ENCODE results near the gene MARCKSL1.

MARCKSL1 gene

GRCh38 chr1:32353886-32354570 lies 18.0 kb upstream of the MARCKSL1 start:
- no peak for DNase-seq (ENCODE audit: insufficient read length, low spot score)
- no peak for FAIRE-seq
- no peak for TF ChIP-seq POLR2A (IDR thresholded peaks at IDR 0.05; ENCODE audit: low read depth, low read length)

GRCh38 chr1:32353431-32353830 lies 17.4 kb upstream of the MARCKSL1 start:
- FAIRE-seq = no peak
- no peak for TF ChIP-seq PAX5 (IDR thresholded peaks at IDR 0.05; ENCODE audit: insufficient read depth, low read length, severe bottlenecking)
- no peak for TF ChIP-seq SPI1 (IDR thresholded peaks at IDR 0.05; ENCODE audit: low read depth, low read length)
- no peak for TF ChIP-seq POLR2A (IDR thresholded peaks at IDR 0.05; ENCODE audit: low read depth, low read length)
- no peak for TF ChIP-seq POU2F2 (IDR thresholded peaks at IDR 0.05; ENCODE audit: low read depth, low read length)
- TF ChIP-seq POLR2AphosphoS5 (IDR thresholded peaks at IDR 0.05; ENCODE audit: low read depth, low read length) = no peak
- TF ChIP-seq TAF1 (IDR thresholded peaks at IDR 0.05; ENCODE audit: low read depth, low read length) = no peak
- no peak for DNase-seq (ENCODE audit: insufficient read length, low spot score)

DNA sequence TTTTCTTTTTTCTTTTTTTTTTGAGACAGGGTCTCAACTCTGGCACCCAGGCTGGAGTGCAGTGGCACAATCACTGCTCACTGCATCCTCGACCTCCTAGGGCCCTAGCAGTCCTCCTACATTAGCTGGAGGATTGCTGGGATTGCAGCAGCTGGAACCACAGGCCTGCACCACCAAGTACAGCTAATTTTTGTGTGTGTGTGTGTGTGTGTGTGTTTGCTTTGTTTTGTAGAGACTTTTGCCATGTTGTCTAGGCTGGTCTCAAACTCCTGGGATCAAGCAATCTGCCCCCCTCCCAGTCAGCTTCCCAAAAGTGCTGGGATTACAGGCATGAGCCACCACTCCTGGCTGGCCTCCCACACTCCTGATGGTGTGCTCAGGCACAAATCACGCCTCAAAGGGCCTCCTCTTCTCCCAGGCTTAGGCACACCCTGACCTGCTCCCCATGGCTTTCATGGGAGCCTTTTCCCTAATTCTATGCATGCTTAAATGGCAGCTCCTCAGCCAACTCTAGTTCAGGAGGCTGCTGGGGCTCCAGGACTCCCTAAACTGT lies 16.9 kb upstream of the MARCKSL1 start:
- TF ChIP-seq POLR2A (IDR thresholded peaks at IDR 0.05; ENCODE audit: low read depth, low read length) = no peak
- no peak for TF ChIP-seq PAX5 (IDR thresholded peaks at IDR 0.05; ENCODE audit: insufficient read depth, low read length, severe bottlenecking)
- TF ChIP-seq SPI1 (IDR thresholded peaks at IDR 0.05; ENCODE audit: low read depth, low read length) = no peak
- no peak for TF ChIP-seq POU2F2 (IDR thresholded peaks at IDR 0.05; ENCODE audit: low read depth, low read length)
- TF ChIP-seq TAF1 (IDR thresholded peaks at IDR 0.05; ENCODE audit: low read depth, low read length) = no peak
- TF ChIP-seq POLR2AphosphoS5 (IDR thresholded peaks at IDR 0.05; ENCODE audit: low read depth, low read length) = no peak
- FAIRE-seq = no peak
- DNase-seq (ENCODE audit: insufficient read length, low spot score) = no peak

- DNase-seq (ENCODE audit: insufficient read length, low spot score) (no peak), FAIRE-seq (no peak)
- TF ChIP-seq POLR2A (IDR thresholded peaks at IDR 0.05; ENCODE audit: low read depth, low read length) = no peak
These were observed 16.3 kb upstream of the MARCKSL1 start for GRCh38 chr1:32352239-32352745.

- TF ChIP-seq TAF1 (IDR thresholded peaks at IDR 0.05; ENCODE audit: low read depth, low read length) (no peak), SPI1 (IDR thresholded peaks at IDR 0.05; ENCODE audit: low read depth, low read length) (0 out of 2 replicates have a peak, but pooled peaks have one; percentile 20)
- FAIRE-seq (peak; percentile 97), DNase-seq (ENCODE audit: insufficient read length, low spot score) (peak; percentile 97)
These were observed 15.6 kb upstream of the MARCKSL1 start for GRCh38 chr1:32351399-32352238.

- TF ChIP-seq PAX5 (IDR thresholded peaks at IDR 0.05; ENCODE audit: insufficient read depth, low read length, severe bottlenecking) (no peak), TAF1 (IDR thresholded peaks at IDR 0.05; ENCODE audit: low read depth, low read length) (no peak), POLR2A (IDR thresholded peaks at IDR 0.05; ENCODE audit: low read depth, low read length) (no peak), SPI1 (IDR thresholded peaks at IDR 0.05; ENCODE audit: low read depth, low read length) (no peak), POU2F2 (IDR thresholded peaks at IDR 0.05; ENCODE audit: low read depth, low read length) (no peak), POLR2AphosphoS5 (IDR thresholded peaks at IDR 0.05; ENCODE audit: low read depth, low read length) (no peak)
- DNase-seq (ENCODE audit: insufficient read length, low spot score) (peak; percentile 72), FAIRE-seq (no peak)
These were observed 14.9 kb upstream of the MARCKSL1 start for GRCh38 chr1:32350785-32351398.

GRCh38 chr1:32349211-32349708 lies 13.2 kb upstream of the MARCKSL1 start:
- DNase-seq (ENCODE audit: insufficient read length, low spot score) (no peak), FAIRE-seq (no peak)
- TF ChIP-seq PAX5 (IDR thresholded peaks at IDR 0.05; ENCODE audit: insufficient read depth, low read length, severe bottlenecking) (no peak), POU2F2 (IDR thresholded peaks at IDR 0.05; ENCODE audit: low read depth, low read length) (no peak)

DNA sequence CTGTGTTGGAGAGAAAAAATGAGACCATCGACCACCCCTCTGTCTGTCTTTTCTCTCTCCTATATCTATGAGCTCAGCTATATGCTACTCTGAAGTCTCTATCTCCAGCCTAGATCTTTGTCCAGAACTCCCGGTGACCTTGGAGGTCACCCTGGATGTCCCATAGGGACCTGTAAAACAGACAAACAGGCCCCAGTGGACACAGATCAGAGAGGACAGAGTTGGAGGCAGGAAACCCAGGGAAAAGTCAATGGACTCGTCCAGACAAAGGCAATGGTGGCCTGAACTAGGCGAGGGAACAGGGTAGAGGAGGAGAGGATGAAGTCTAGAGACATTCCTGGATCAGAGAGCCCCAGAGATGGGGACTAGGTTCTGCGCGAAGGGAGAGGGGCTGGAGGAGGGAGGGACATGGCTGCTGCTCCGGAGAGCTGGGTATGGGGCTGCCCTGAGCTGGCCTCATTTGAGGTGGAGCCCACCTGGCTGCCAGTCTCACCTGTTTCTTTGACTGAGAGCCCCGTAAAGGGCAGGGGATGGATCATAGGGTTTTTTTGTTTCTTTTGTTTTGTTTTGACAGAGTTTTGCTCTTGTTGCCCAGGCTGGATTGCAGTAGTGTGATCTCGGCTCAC lies 10.6 kb upstream of the MARCKSL1 start:
- TF ChIP-seq PAX5 (IDR thresholded peaks at IDR 0.05; ENCODE audit: insufficient read depth, low read length, severe bottlenecking) (no peak), POLR2A (IDR thresholded peaks at IDR 0.05; ENCODE audit: low read depth, low read length) (no peak), SPI1 (IDR thresholded peaks at IDR 0.05; ENCODE audit: low read depth, low read length) (no peak), TAF1 (IDR thresholded peaks at IDR 0.05; ENCODE audit: low read depth, low read length) (no peak), POLR2AphosphoS5 (IDR thresholded peaks at IDR 0.05; ENCODE audit: low read depth, low read length) (no peak), POU2F2 (IDR thresholded peaks at IDR 0.05; ENCODE audit: low read depth, low read length) (no peak)
- no peak for DNase-seq (ENCODE audit: insufficient read length, low spot score)
- no peak for FAIRE-seq

- FAIRE-seq (no peak), DNase-seq (ENCODE audit: insufficient read length, low spot score) (no peak)
- TF ChIP-seq POLR2A (IDR thresholded peaks at IDR 0.05; ENCODE audit: low read depth, low read length) (no peak), SPI1 (IDR thresholded peaks at IDR 0.05; ENCODE audit: low read depth, low read length) (no peak), TAF1 (IDR thresholded peaks at IDR 0.05; ENCODE audit: low read depth, low read length) (no peak), PAX5 (IDR thresholded peaks at IDR 0.05; ENCODE audit: insufficient read depth, low read length, severe bottlenecking) (no peak), POU2F2 (IDR thresholded peaks at IDR 0.05; ENCODE audit: low read depth, low read length) (no peak), POLR2AphosphoS5 (IDR thresholded peaks at IDR 0.05; ENCODE audit: low read depth, low read length) (no peak)
These were observed 9.3 kb upstream of the MARCKSL1 start for GRCh38 chr1:32345289-32345827.

Measured in GM12891 (cell line).